MM.1S (cell line): ENCODE measurements around the gene COL18A1.

ENCODE experiments used
- DNase-seq: peaks from one replicate; pipeline ENCODE4 v3.0.0-alpha.2; 2015
- H2AFZ ChIP-seq: fragments of 300-600 bp; sonication (generic); 2 replicates; pipeline ENCODE4 v1.6.0; 2016; ENCODE audit warnings: antibody characterized with exemption, low read length
- H3F3A ChIP-seq: fragments of 300-600 bp; sonication (generic); 2 replicates; pipeline ENCODE4 v1.6.1; 2016; ENCODE audit warnings: mild to moderate bottlenecking, antibody characterized with exemption, low read length, moderate library complexity, mixed read lengths; ENCODE audit not compliant: insufficient read depth
- H3K27ac ChIP-seq: fragments of 300-600 bp; sonication (generic); 2 replicates; pipeline ENCODE4 v1.5.1; 2016; ENCODE audit warnings: mild to moderate bottlenecking, low read length
- H3K27me3 ChIP-seq: fragments of 300-600 bp; sonication (generic); replicated peaks from 2 replicates; pipeline ENCODE4 v1.6.0; 2016; ENCODE audit warnings: low read length; ENCODE audit not compliant: insufficient read depth
- H3K36me3 ChIP-seq: fragments of 300-600 bp; sonication (generic); replicated peaks from 2 replicates; pipeline ENCODE4 v1.6.1; 2016; ENCODE audit warnings: mild to moderate bottlenecking, low read length, mixed read lengths; ENCODE audit not compliant: insufficient read depth
- H3K4me1 ChIP-seq: fragments of 300-600 bp; sonication (generic); 2 replicates; pipeline ENCODE4 v1.6.1; 2016; ENCODE audit warnings: low read length, mixed read lengths
- H3K4me2 ChIP-seq: fragments of 300-600 bp; sonication (generic); 2 replicates; pipeline ENCODE4 v1.6.0; 2016; ENCODE audit warnings: low read depth, low read length
- H3K4me3 ChIP-seq: fragments of 300-600 bp; sonication (generic); 2 replicates; pipeline ENCODE4 v1.5.1; 2016; ENCODE audit warnings: low read length, mixed read lengths
- H3K79me2 ChIP-seq: fragments of 300-600 bp; sonication (generic); 2 replicates; pipeline ENCODE4 v1.6.1; 2016; ENCODE audit warnings: mixed run types, low read length, mixed read lengths
- H3K9ac ChIP-seq: fragments of 300-600 bp; sonication (generic); 2 replicates; pipeline ENCODE4 v1.6.1; 2016; ENCODE audit warnings: low read length, mixed read lengths
- H3K9me2 ChIP-seq: fragments of 300-600 bp; sonication (generic); replicated peaks from 2 replicates; pipeline ENCODE4 v1.6.1; 2016; ENCODE audit warnings: mild to moderate bottlenecking, low read length, mixed read lengths; ENCODE audit not compliant: insufficient read depth
- H3K9me3 ChIP-seq: fragments of 300-600 bp; sonication (generic); replicated peaks from 2 replicates; pipeline ENCODE4 v1.6.1; 2016; ENCODE audit warnings: mild to moderate bottlenecking, low read length, mixed read lengths; ENCODE audit not compliant: insufficient read depth
- H4K20me1 ChIP-seq: fragments of 300-600 bp; sonication (generic); 2 replicates; pipeline ENCODE4 v1.6.1; 2016; ENCODE audit warnings: mild to moderate bottlenecking, low read length, moderate library complexity, mixed read lengths; ENCODE audit not compliant: insufficient read depth
- CTCF ChIP-seq: fragments of 300-600 bp; sonication (generic); IDR thresholded peaks from 2 replicates; pipeline ENCODE4 v1.5.1; 2016; ENCODE audit warnings: antibody characterized with exemption, low read length, mixed read lengths
- EZH2 ChIP-seq: fragments of 300-600 bp; sonication (generic); optimal IDR thresholded peaks from 2 replicates; pipeline ENCODE3; 2017; ENCODE audit warnings: low read depth, mild to moderate bottlenecking, antibody characterized with exemption, low read length, mixed read lengths
- EZH2phosphoT487 ChIP-seq: fragments of 300-600 bp; sonication (generic); IDR thresholded peaks from 2 replicates; pipeline ENCODE4 v1.6.1; 2018; ENCODE audit warnings: antibody characterized with exemption, low read length

COL18A1 gene

GRCh38 chr21:45407629-45408247 is 2.8 kb downstream of the COL18A1 start:
- DNase-seq, result no peak
- Histone ChIP-seq H3K36me3 (no peaks in the 10 kb centered on the region), H3K27ac (no peak overlapping the region), H3K79me2 (no peaks in the 10 kb centered on the region), H3F3A (no peaks in the 10 kb centered on the region), H4K20me1 (no peaks in the 10 kb centered on the region), H3K4me3 (no peak overlapping the region), H3K4me2 (no peak overlapping the region), H3K9me2 (no peaks in the 10 kb centered on the region), H2AFZ (no peak overlapping the region), H3K9me3 (no peaks in the 10 kb centered on the region), H3K9ac (no peak overlapping the region), H3K27me3 (peaks cover 90% of the 10 kb centered on the region), H3K4me1 (no peaks in the 10 kb centered on the region)
- TF ChIP-seq EZH2phosphoT487, result no peak
- TF ChIP-seq CTCF, result no peak
- no peak for TF ChIP-seq EZH2

- Histone ChIP-seq H3K4me1 (no peaks in the 10 kb centered on the region), H3K4me3 (no peak overlapping the region), H3F3A (no peaks in the 10 kb centered on the region), H3K36me3 (no peaks in the 10 kb centered on the region), H3K27me3 (peaks cover 90% of the 10 kb centered on the region), H2AFZ (no peak overlapping the region), H3K4me2 (no peak overlapping the region), H3K79me2 (no peaks in the 10 kb centered on the region), H3K9me3 (no peaks in the 10 kb centered on the region), H3K9me2 (no peaks in the 10 kb centered on the region), H3K9ac (no peak overlapping the region), H3K27ac (no peak overlapping the region), H4K20me1 (no peaks in the 10 kb centered on the region)
- no peak for DNase-seq
- TF ChIP-seq EZH2phosphoT487, result no peak
- TF ChIP-seq EZH2, result no peak
- TF ChIP-seq CTCF, result no peak
These were observed 3.4 kb downstream of the COL18A1 start for GRCh38 chr21:45408271-45408791.

- H3K36me3 ChIP-seq, result no peaks in the 10 kb centered on the region
- no peaks in the 10 kb centered on the region for H3K9me3 ChIP-seq
- no peaks in the 10 kb centered on the region for H3K4me1 ChIP-seq
- H3K27me3 ChIP-seq, result peaks cover 90% of the 10 kb centered on the region
- no peaks in the 10 kb centered on the region for H3K9me2 ChIP-seq
- no peak overlapping the region for H3K4me3 ChIP-seq
- H3F3A ChIP-seq, result no peaks in the 10 kb centered on the region
- H3K27ac ChIP-seq, result no peak overlapping the region
- H3K4me2 ChIP-seq, result no peak overlapping the region
- no peak overlapping the region for H3K9ac ChIP-seq
- DNase-seq, result no peak
- no peak for TF ChIP-seq EZH2
- no peaks in the 10 kb centered on the region for H4K20me1 ChIP-seq
- H3K79me2 ChIP-seq, result no peaks in the 10 kb centered on the region
- H2AFZ ChIP-seq, result no peak overlapping the region
These were observed 3.9 kb downstream of the COL18A1 start for GRCh38 chr21:45408801-45409261.
